Cortex of kidney (tissue), 1 donor: ENCODE results near the gene SINHCAF.
"Not testable (repeated sequence)": the region's sequence is repeated elsewhere in the genome, so short reads cannot be mapped to it uniquely, and the experiment has no call there.

ENCODE experiments used
- DNase-seq: peaks from one replicate; lab custom pipeline; 2025; lab: John Stamatoyannopoulos, UW

SINHCAF gene

GRCh38 chr12:31261744-31262143, 64.2 kb downstream of the SINHCAF start:
- no peak for DNase-seq

GRCh38 chr12:31260840-31261239, 65.1 kb downstream of the SINHCAF start:
- no peak for DNase-seq

GRCh38 chr12:31259136-31259886, 66.6 kb downstream of the SINHCAF start:
- DNase-seq = no peak

- DNase-seq = no peak
Observed at GRCh38 chr12:31257784-31258183, 68.2 kb downstream of the SINHCAF start.

GRCh38 chr12:31251707-31252611, 74.0 kb downstream of the SINHCAF start:
- DNase-seq = not testable (repeated sequence)

DNA sequence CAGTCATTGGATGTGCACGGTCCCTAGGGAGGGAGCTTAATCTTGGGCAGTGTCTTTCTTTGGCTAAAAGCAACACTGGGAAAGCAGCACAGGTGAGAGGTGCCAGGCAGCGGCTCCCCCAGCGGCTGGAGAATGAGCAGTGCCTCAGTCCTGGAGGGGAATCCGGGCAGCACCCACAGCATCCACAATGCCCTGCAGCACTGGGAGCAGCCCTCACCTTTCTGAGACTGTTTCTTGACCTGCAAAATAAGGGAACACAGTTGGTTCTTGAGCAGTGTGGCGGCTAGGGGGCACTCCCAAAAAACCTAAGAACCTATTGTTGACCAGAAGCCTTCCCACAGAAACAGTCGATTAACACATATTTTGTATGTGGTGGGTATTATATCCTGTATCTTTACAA, 75.8 kb downstream of the SINHCAF start:
- no peak for DNase-seq

DNA sequence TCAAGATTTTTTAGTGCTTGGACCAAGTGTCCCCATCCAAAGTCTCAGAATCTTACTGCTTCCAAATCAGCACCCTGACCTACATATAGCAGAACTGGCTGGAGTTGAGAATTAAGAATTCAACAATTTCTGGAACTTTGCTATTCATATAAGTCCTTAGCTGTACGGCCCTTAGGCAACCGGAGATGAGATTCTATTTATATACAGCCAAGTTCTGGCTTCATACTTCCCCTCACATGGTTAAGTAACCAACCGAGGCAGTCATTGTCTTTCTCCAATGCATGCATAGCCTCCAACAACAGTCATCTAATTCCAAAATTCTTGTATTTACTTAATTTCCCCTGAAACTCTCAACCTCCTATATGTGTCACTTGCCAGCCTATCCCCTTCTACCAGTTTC, 76.6 kb downstream of the SINHCAF start:
- DNase-seq = no peak

- DNase-seq = no peak
Observed at GRCh38 chr12:31248815-31249214, 77.1 kb downstream of the SINHCAF start.

- DNase-seq = no peak
Observed at GRCh38 chr12:31248337-31248736, 77.6 kb downstream of the SINHCAF start.

- DNase-seq = no peak
Observed at GRCh38 chr12:31246470-31246850, 79.5 kb downstream of the SINHCAF start.

DNA sequence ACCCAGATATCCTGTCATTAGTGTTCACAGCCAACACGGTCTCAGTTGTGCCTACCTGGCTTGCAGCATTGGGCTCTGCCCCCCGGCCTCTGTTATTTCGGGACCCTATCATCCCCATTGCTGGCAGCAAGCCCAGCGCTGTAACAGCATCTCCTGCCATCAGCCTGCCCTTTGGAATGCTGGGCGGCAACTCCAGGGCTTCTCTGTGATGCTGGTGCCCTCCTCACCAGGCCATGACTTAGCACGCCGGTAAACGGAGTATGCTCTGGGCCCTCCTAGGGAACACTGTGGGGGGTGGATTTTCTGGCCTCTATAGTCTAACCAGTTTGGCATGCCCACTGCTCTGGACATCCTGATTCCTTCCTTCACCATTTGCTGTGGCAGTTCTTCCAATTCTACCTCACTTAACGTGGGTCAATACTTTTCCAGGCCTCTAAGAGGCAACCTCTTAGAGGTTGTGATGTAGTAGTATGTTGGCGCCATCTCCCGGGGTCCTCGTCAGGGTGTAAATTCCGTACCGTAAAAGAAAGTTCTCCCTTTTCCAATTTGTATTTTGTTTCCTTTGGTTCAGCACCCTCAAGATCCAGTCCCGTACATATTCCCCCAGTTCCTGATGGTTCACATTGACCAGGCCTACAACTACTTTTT, 80.0 kb downstream of the SINHCAF start:
- DNase-seq = no peak

DNA sequence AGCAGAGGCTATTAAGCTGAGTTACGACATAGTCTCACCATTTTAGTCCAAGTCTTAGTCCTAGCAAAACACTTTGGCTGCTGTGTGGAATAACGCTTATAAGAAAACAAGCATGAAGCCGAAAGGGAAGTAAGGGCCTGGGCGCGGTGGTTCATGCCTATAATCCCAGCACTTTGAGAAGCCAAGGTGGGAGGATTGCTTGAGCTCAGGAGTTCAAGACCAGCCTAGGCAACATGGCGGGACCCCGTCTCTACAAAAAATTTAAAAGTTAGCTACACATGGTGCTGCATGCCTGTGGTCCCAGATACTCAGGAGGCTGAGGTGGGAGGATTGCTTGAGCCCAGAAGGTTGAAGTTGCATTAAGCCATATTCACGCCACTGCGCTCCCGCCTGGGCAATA, 83.5 kb downstream of the SINHCAF start:
- not testable (repeated sequence) for DNase-seq

- no peak for DNase-seq
Observed at GRCh38 chr12:31238764-31239387, 87.1 kb downstream of the SINHCAF start.

DNA sequence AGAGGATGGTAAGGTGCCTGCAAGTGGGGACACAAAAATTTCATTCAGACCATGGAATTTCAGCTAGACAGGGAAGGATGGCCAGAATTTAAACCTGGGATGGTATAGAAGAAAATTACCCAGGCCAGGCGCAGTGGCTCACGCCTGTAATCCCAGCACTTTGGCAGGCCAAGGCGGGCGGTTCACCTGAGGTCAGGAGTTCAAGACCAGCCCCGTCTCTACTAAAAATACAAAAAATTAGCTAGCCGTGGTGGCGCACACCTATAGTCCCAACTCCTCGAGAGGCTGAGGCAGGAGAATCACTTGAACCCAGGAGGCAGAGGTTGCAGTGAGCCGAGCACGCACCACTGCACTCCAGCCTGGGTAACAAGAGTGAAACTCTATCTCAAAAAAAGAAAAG, 87.6 kb downstream of the SINHCAF start:
- DNase-seq = not testable (repeated sequence)

DNA sequence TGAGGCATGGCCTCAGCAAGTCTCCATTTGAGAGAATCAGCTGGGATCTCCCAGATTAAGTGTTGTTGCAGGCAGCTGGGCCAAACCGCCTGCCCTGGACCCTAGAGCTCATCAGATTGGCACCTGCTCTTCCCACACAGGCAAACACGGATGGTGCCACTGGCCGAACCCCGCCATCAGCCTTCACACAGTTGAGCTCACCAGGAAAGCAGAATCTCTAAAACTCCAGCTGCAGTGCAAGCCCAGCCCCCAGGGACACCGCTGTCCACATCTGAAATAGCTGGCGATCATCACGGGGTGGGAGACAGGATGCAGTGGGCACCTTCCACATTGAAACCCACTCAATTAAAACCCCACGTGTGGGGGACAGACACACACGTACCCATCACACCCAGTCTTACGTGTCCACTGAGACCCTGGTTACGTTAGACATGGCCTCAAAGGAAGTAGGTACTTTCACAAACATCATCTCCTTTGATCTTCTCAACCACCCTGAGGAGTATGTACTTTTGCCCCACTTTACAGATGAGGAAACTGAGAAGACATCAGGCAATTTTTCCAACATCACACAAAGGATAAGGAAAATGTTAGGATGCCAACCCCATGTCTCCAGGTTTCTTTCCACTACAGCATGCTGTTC, 88.8 kb downstream of the SINHCAF start:
- no peak for DNase-seq

DNA sequence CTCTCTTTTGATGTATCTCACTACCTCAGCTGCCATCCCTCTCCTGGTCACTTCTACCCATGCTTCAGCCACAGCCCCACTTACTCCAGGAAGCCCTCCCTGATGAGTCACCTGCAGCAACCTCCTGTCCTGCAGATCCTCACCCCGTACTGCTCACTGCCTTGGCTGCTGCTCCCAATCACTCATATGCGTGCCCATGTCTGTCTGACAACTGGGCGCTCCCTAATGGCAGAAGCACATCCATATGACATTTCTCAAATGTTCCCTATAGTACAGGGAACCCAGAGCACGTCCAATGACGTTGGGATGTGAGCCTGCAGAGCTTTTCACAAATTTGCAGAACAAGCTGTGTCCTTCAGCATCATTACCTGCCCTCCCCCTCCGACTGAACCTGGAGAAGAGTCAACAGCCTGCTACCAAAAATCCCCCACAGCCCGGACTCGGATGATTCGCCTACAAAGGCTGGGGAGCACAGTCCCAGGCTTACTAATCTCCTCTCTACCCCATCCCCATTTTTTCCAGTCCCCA, 90.0 kb downstream of the SINHCAF start:
- DNase-seq = no peak

- DNase-seq = no peak
Observed at GRCh38 chr12:31234955-31235867, 90.7 kb downstream of the SINHCAF start.

DNA sequence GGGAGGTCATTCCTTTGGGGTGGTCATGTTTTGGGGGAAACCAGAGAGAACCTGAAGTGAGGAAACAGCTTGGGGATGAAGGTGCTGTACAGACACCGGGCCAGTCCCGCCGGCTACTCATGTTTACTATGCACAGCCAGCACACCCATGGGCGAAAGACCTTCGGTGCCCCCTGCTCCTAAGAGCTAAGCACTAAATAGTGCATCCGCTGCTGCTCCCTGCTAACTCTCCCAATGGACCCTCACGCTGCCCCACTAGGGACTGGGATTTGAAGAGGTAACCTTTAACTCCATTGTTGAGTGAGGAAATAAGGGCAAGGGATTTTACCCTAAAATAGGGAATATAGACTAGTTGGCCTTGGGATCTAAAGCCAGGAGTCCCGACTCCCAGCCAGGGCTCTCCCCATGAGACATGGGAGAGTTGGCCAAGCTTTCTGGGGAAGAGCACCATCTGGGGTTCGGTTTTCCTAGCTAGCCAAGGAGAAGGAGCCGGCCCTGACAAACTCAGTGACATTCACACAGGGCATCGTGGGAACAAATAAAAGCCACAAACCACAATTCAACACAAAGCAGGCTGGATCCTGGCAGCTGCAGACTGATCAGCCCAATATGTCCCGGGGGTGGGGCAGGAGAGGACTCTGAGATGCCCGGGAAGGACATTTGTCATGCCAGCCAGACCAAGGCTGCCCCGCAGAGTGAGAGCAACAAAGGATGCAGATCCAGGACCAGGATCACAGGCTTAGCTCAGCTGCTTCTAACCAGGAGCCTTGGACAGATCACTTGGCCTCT, 91.7 kb downstream of the SINHCAF start:
- no peak for DNase-seq

GRCh38 chr12:31233061-31233730, 92.8 kb downstream of the SINHCAF start:
- DNase-seq = no peak
